Renal cortex interstitium (tissue), 11 donors: Measurements from ENCODE around the gene PTAFR. TPM values are rescaled to one million over a fixed set of nuclear protein-coding genes. Genes with fewer than 3 reads are reported as not detected.

Experiments
- DNase-seq, 11 donors: peaks; one replicate each; pipeline ENCODE4 v3.0.0-alpha.2; 2013; ENCODE audit warnings: low read depth in 9 of 11, low spot score in 4 of 11; ENCODE audit errors: extremely low read depth in 1 of 11
- polyA plus RNA-seq, 3 donors: library from polyadenylated mRNA; unstranded; fragments of 120-200 nt; gene quantifications; one replicate each; pipeline ENCODE4 v1.2.1, GENCODE V29; 2013; ENCODE audit not compliant: insufficient read length in 3 of 3

Gene PTAFR
- polyA plus RNA-seq, 3 donors, result 2.2 to 2.7 (median 2.6) TPM

DNA sequence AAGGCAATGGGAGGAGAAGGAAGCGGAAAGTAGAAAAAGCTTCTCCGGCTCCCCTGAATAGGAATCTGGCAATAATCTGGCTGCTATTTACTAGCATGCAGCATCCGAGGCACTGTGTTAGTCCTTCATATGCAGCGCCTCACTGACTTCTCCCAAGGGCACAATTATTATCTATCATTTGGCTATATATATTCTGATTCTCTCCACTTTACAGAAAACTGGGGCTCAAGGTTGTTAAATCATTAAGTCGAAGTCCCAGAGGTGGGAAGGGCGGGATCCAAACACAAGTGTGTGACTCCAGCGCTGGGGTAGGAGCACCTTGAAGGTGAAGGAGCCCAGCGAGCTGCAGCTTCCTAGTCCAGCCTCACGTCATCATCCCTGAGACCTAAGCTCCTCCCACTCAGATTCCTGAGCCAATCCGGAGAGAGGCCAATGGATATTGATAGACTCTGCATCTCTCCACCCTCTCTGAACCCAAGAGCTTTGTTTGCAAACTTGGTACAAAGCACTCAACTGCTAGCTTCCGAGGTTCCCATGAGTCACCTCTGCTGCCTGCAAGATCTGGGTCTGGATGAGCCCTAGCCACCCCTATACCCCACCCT lies 71.5 kb downstream of the PTAFR start:
- peak in 1 of 11 donors; percentile 25 for DNase-seq

- peak in 1 of 11 donors; percentile 32 for DNase-seq
Measured at GRCh38 chr1:28102189-28102588, 74.3 kb downstream of the PTAFR start.

DNA sequence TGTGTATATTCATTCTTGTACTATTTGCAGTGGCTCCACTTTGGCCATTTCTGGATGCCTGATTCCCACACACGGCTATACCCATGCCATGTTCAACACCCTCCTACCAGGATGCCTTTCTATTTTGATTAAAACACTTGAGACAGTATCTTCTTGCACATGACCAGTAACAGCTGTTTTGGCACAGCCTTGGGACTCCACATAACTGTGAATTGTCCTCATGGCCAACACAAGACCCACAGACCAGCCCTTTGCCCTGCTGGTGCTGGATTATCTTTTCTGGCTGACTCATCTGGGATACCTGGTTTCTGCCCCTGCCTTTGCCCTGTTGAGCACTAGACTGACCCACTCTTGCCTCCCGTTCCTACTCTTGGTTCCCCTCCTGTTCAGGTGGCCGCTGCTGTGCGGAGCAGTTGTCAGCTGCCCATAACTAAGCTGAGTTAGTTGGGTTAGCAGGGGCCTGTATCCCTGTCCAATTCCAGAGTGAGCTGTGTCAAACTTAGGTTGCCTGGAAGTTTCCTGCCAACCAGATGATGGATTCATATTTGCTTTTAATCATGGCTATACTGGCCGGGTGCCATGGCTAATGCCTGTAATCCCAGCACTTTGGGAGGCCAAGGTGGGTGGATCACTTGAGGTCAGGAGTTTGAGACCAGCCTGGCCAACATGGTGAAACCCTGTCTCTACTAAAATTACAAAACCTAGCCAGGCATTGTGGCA lies 77.3 kb downstream of the PTAFR start:
- DNase-seq, result no peak

Other genes starting within 250 kb of the PTAFR start
- gene SMPDL3B, start 241.7 kb downstream of the PTAFR start, polyA plus RNA-seq, result 10 to 100 TPM; 13.9 to 16.2 (median 14.9) TPM
- 10 to 100 TPM in 1 of 3 donors, 1 to 10 TPM in 2; 7.1 to 10.1 (median 10.0) TPM for gene XKR8, start 216.7 kb downstream of the PTAFR start, polyA plus RNA-seq
- 10 to 100 TPM; 51.8 to 56.4 (median 54.6) TPM for gene EYA3, start 88.1 kb downstream of the PTAFR start, polyA plus RNA-seq
- gene DNAJC8, start 56.3 kb upstream of the PTAFR start, polyA plus RNA-seq, result 100 to 1,000 TPM; 140 to 179 (median 155) TPM
- gene ATP5IF1, start 59.4 kb upstream of the PTAFR start, polyA plus RNA-seq, result 100 to 1,000 TPM; 283 to 352 (median 321) TPM
- 10 to 100 TPM; 16.8 to 19.9 (median 19.7) TPM for gene SESN2, start 82.8 kb upstream of the PTAFR start, polyA plus RNA-seq
- 10 to 100 TPM; 19.7 to 22.1 (median 21.7) TPM for gene MED18, start 152.3 kb upstream of the PTAFR start, polyA plus RNA-seq
- gene PHACTR4, start 193.1 kb upstream of the PTAFR start, polyA plus RNA-seq, result 10 to 100 TPM; 76.7 to 89.4 (median 77.1) TPM